Kidney glomerular epithelial cell (primary cell): ENCODE data around the gene PDE2A.

Source experiments
- DNase-seq: peaks from one replicate; lab custom pipeline; 2025; lab: John Stamatoyannopoulos, UW

Gene PDE2A

GRCh38 chr11:72589802-72590761, 84.1 kb downstream of the PDE2A start:
- peak; percentile 7 for DNase-seq

- DNase-seq: no peak
Observed at GRCh38 chr11:72588421-72589410, 85.5 kb downstream of the PDE2A start.

GRCh38 chr11:72587696-72588095, 86.5 kb downstream of the PDE2A start:
- no peak for DNase-seq

- DNase-seq: no peak
Observed at GRCh38 chr11:72586321-72587090, 87.7 kb downstream of the PDE2A start.

- DNase-seq: peak; percentile 45
Observed at GRCh38 chr11:72585762-72586311, 88.4 kb downstream of the PDE2A start.

DNA sequence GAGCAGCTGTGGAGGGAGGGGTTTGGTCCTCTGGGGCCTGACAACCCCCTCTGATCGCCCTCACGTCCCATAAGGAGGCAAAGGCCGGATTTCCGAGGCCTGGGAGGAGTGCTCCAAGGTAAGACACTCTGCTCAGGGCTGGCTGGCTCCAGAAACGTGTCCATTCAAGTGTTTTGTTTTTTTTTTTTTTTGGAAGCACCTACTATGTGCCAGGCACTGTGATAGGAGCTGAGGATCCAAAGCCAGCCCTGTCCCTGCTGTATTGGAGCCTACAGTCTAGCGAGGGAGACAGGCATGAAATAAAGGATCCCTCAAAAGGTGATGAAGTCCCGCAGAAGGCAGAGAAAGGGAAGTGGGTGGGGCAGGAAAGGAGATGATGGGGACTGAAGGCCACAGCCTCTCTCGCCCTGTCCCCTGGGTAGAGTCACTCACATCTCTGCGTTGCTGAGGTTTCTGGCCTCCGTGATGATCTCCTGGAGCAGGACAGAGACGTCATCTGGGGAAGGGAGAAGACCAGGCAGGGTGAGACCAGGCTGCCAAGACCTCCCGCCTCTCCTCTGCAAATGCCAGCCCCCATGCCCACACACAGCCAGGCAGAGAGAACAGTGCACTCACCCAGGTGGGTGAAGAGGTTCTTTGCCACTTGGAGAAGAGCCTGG, 89.2 kb downstream of the PDE2A start:
- no peak for DNase-seq

- DNase-seq: no peak
Observed at GRCh38 chr11:72584293-72584938, 89.8 kb downstream of the PDE2A start.

GRCh38 chr11:72583616-72584292, 90.5 kb downstream of the PDE2A start:
- DNase-seq: no peak

- DNase-seq: no peak
Observed at GRCh38 chr11:72583177-72583553, 91.1 kb downstream of the PDE2A start.

DNA sequence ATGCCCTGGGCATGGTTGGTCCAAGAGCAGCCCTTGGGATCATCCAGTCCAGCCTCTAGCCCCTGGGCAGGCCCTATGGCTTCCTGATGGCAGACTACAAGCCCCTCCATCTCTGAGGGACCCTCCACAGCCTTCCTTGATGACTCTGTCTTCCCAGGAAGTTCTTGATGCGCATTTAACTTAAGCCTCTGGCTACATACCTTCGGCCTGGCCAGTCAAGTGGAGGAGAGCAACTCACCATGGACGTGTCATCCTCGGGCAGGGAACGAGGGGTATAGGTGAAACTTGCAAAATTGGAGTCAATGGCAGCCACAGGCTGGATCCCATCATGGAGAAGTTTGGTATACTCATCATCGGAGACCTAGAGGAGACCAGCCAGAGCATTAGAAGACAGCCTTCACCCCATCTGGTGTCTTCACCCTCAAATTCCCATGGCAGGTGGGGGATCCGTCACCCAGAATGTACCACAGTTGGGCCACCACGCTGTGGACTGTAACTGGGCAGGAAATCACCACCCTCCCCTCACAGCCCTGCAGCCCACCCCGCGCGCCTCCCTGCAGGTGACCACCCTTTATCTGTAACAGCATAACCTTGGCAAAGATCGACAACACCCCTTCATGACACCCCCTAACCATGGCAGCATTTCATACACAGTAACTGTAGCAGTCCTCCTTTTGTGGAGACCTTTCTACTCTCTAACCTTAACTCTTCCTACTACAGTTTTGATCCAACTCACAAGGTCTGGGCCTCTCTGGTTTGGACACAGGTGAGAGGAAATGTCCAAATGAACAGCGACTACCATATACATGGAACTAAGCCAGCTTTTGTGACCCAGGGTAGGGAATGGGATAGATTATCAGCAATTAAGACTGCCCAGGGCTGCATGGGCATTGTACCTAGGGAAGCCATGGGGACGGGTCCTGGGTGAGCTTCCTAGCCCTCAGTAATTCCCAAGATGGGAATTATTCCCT, 91.7 kb downstream of the PDE2A start:
- no peak for DNase-seq

DNA sequence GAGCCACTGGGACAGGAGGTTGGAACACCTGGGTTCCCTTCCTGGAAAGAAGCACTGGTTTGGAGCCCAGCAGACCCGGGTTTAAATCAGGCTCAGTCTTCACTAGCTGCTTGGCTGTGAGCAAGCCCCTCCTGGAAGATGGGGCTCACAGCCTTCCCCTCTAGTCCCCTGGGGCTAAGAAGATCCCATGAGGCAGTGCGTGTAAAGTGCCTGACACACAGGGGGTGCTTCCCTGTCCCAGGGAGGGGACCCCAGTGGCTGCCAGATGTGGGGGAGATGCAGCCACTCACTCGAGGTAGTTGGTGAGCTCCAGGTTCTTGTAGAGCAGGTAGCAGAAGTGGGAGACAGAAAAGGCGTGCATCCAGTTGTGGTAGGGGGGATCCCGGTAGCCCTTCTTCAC, 93.2 kb downstream of the PDE2A start:
- DNase-seq: no peak

- DNase-seq: no peak
Observed at GRCh38 chr11:72580642-72580950, 93.6 kb downstream of the PDE2A start.

GRCh38 chr11:72579816-72580641, 94.2 kb downstream of the PDE2A start:
- DNase-seq: no peak

GRCh38 chr11:72578991-72579815, 95.0 kb downstream of the PDE2A start:
- DNase-seq: no peak

- no peak for DNase-seq
Observed at GRCh38 chr11:72578566-72578965, 95.7 kb downstream of the PDE2A start.

DNA sequence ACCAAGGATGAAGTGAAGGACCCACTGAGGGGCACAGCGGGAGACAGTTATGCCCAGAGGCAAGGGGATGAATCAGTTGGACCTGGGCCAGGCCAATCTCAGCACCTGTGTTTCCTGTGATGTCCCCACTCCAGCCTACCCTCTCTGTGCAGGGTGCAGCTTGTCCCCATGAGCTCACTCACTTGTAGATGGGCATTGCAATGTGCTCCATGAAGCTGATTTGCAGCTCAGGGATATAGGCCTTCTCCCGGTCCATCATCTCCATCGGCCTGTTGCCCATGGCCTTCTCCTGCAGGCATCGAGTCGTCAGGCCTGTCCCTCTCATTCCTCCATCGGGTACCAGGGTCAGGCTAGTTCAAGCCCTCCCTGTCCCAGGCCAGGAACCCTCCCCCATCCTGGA, 96.2 kb downstream of the PDE2A start:
- no peak for DNase-seq

DNA sequence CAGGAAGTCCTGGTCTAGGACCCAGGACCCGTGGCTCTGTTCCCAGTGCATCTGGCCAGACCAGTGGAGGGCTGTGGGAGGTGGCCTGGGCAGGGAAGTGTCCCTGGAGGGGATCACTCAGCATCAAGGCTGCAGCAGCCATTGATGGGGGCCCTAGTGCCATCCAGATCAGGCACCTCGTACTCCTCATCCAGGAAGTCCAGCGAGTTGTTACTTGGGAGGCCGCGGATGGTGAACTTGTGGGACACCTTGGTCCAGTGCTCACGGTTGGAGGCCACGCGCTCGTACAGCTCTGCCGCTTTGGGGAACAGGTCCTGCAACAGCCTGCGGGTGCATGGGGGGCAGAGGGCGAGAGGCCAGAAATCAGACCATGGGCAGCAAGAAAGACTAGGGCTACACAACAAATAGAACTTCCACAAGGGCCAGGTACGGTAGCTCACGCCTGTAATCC, 96.9 kb downstream of the PDE2A start:
- DNase-seq: no peak
